ENCODE measurements around the gene ARID4A.

GRCh38 chr14:58272588-58273372, 25.6 kb upstream of the ARID4A start:
- TF ChIP-seq, protein P1, sequence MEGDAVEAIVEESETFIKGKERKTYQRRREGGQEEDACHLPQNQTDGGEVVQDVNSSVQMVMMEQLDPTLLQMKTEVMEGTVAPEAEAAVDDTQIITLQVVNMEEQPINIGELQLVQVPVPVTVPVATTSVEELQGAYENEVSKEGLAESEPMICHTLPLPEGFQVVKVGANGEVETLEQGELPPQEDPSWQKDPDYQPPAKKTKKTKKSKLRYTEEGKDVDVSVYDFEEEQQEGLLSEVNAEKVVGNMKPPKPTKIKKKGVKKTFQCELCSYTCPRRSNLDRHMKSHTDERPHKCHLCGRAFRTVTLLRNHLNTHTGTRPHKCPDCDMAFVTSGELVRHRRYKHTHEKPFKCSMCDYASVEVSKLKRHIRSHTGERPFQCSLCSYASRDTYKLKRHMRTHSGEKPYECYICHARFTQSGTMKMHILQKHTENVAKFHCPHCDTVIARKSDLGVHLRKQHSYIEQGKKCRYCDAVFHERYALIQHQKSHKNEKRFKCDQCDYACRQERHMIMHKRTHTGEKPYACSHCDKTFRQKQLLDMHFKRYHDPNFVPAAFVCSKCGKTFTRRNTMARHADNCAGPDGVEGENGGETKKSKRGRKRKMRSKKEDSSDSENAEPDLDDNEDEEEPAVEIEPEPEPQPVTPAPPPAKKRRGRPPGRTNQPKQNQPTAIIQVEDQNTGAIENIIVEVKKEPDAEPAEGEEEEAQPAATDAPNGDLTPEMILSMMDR (IDR thresholded peaks at IDR 0.05; ENCODE audit: extremely low read depth in 1 of 2, insufficient read depth in 1 of 2, low read depth in 1 of 2, low read length in 2 of 2): peak; percentile 7 to 10
- TF ChIP-seq MAX (IDR thresholded peaks at IDR 0.05; ENCODE audit: insufficient read depth, insufficient read length) (no peak), EZH2 (IDR thresholded peaks at IDR 0.05; ENCODE audit: borderline replicate concordance, low read depth, low read length, severe bottlenecking) (no peak), POLR2AphosphoS5 (IDR thresholded peaks at IDR 0.05; ENCODE audit: insufficient read depth, low read depth, low read length) (no peak), POLR2A (IDR thresholded peaks at IDR 0.05; ENCODE audit: low read depth, low read length) (no peak)

Measured in endothelial cell of umbilical vein (primary cell).